Jurkat, Clone E6-1 (cell line): ENCODE measurements around the gene CASK.

Source experiments
- DNase-seq: peaks from one replicate; pipeline ENCODE4 v3.0.0-alpha.2; 2011; ENCODE audit warnings: low read depth, low spot score
- H3K4me3 ChIP-seq: 2 replicates; pipeline ENCODE4 v1.5.1; 2011; ENCODE audit warnings: mild to moderate bottlenecking, low read length, control low read depth, moderate library complexity

CASK gene

DNA sequence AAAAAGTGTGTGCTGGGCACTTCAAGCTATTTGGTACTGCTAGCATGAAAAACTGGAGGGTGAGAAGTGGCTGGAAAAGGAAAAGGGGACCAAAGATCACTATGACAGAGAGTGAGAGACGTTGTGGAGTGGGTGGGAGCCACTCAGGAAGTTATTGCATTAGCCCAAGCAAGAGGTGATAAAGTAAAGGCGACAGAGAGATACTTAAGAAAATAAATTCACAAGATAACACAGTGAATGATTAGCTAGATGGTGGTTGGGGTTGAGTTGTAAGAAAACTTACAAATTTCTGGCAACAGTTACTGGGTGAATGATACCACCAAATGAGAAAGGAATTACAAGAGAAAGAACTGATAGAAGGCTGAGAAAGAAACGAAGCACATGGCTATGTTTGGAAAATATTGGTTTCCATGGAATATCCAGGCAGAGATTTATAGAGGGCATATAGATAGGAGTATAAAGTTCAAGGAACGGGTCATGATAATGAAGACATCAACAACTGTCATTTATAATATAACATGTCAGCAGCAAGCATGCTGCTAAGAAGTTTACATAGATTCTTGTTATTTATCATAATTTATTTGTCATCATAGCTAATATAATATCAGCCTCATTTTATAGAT lies 60.7 kb downstream of the CASK start:
- H3K4me3 ChIP-seq, result no peak overlapping the region
- no peak for DNase-seq

DNA sequence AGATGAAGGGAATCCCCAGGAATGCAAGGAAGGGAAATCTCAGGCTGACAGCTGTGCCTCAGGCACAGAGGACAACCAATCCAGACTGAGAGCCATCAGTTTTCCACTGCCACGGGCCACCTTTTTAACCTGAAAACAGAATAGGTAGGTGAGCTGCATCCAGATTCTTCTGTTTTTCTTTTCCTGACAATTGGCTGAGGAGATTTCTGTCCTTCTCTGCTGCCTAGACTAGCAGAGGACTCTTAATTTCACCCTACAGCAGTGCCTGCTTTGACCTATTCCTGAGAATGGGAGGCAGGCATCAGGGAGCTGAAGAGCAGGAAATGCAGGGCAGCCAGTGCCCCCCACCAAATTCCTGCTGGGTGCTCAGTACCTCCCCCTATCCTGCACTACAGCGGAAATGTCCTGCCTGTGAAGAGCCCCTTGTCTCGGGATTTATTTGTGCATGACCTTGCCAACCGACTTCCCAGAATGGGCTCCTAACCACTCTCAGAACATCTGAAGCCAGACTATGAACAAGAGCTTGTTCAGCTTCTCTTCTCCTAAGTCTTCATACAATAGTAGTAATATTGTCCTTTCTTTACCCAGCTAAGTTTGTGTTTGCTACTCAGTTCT lies 65.1 kb downstream of the CASK start:
- H3K4me3 ChIP-seq, result no peak overlapping the region
- no peak for DNase-seq

DNA sequence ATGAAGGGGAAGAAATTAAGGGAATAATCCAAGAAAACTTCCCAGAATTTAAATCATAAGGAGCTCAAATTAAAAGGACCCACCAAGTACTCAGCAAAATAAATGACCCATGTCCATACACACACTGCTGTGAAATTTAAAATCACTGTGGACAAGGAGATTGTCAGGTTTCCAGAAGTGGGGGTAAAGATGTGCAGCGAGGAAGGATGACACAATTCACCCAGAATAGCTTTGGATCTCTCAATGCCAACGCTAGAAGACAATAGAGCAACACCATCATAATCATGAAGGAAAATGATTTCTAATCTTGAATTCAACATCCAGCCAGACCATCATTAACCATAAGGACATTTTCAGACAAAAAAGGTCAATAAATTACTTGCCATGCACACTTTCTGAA lies 65.7 kb downstream of the CASK start:
- H3K4me3 ChIP-seq, result no peak overlapping the region

DNA sequence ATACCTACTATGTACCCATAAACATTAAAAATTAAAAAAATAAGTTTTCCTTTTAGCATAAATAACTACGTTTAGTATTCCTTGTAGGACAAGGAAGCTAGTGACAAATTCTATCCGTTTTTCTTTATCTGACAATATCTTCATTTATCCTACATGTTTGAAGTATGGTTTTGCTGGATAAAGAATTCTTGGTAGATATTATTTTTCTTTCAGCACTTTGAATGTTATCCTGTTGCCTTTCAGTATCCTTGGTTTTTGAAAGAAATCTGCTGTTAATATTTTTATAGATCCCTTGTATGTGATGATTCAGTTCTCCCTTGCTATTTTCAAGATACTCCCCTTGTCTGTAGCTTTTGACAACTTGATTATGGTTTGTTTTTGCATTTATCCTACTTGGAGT lies 76.6 kb downstream of the CASK start:
- no peak for DNase-seq

More for the DNA sequence above, 65.7 kb downstream of the CASK start:
- DNase-seq, result no peak

DNA sequence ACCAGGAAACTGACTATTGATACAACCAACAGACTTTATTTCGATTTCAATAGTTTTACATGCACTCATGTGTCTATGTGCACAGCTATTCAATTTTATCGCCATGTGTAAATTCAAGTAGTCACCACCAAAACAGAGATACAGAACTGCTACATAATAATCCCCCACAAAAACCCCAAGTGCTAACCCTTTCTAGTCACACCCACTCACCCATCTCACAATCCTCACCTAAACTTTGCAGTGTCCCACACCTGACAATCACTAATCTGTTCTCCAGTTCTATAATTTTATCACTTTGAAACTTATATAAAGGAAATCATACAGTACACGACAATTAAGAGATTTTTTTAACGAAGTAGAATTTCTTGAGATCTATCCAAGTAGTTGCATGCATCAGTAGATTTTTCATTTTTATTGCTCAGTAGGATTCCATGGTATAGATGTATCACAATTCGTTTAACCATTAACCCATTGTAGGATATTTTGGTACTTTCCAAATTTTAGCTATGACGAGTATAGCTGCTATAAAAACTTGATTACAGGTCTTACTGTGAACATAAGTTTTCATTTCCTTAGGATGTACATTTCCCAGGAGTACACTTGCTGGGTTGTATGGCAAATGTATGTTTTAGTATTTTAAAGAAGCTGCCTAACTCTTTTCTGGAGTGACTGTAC lies 85.9 kb downstream of the CASK start:
- DNase-seq, result no peak
- H3K4me3 ChIP-seq, result no peak overlapping the region

More for the DNA sequence above, 76.6 kb downstream of the CASK start:
- H3K4me3 ChIP-seq, result no peak overlapping the region

DNA sequence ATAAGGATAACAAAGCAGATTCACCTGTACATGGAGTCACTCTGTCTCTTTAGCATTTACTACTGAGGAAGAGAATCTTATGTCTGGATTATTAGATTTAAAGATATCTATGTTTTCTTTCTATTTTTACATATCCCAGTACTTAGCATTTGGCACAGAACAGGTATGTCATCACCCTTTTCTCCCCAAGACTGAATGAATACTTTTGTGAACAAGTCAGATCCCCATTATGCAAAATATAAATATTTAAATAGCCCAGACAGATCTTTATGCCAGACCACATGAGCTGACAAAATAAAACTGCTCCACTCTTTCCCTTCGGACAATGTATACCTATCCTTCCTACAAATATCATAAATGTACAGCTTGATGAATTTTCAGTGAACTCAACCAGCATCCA lies 94.5 kb downstream of the CASK start:
- H3K4me3 ChIP-seq, result no peak overlapping the region

DNA sequence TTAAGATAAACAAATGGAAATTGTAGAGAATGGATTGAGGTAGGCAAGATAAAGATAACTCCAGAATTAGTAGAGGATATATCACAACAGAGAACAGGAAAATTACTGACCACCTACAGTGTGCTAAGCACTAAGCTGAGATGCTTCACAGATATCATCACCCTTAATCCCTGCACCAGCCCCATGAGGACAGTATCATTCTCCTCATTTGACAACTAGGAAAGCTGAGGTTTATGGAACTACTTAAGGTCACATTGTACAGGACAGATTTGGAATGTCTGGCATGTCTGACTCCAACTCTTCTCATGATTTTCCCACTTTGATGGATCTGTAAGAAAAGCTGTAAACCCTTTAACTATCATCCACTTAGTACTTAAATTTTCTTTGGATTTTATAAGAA lies 95.5 kb downstream of the CASK start:
- DNase-seq, result no peak
- H3K4me3 ChIP-seq, result no peak overlapping the region

More for the DNA sequence above, 94.5 kb downstream of the CASK start:
- no peak for DNase-seq

DNA sequence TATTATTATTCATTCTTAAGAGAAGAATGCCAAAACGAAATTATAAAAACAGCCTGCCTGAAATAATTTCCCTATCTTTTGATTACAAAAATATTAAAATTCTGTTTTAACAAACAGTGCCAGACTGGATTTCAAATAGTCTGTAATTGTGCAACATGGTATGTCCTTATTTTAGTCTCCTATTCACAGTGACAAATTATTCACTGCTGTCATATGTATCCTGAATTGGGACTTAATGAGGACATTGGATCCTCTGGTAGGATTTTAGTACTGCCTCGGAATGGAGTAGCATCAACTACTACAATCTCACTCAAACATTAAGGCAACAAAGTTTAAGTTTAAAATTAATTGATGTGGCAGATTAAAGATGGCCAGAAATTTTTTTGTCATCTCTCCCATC lies 97.6 kb downstream of the CASK start:
- no peak for DNase-seq
- H3K4me3 ChIP-seq, result no peak overlapping the region

DNA sequence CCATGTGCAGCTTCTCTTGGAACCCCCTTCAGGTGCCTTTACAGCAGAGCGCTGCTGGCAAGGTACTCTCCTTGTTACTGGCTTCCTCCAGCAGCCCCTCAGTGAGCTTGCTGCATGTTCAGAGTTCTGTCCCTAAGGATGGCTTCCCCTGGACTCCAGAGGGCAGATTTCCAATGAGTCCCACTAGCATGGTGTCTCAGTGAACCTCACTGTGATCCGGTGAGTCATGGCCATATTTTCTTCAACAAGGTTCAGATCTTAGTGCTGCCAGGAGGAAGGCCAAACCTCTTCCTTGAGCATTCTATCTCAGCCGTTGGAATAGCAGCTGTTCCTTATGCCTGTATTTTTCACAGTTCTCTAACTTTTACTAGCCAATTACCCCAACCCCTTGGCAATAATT lies 98.8 kb downstream of the CASK start:
- no peak overlapping the region for H3K4me3 ChIP-seq
- no peak for DNase-seq

DNA sequence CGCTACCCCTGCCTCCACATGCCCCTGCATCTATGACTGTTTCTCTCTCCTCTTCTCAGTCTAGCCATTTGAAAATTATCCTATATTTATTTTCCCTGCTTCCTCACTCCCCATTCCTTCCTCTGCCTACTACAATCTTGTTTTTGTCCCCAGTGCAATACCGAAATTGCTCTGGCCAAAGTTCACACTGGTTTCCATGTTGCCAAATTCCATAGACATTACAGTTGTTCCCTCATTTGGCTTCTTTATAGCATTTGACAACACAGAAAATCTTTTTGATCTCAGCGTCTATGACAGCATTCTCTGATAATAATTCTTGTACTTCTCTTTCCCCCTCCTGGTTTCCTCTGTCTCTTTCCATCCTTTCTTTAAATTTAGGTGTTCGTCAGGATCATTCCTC lies 100.0 kb downstream of the CASK start:
- no peak overlapping the region for H3K4me3 ChIP-seq
- no peak for DNase-seq

DNA sequence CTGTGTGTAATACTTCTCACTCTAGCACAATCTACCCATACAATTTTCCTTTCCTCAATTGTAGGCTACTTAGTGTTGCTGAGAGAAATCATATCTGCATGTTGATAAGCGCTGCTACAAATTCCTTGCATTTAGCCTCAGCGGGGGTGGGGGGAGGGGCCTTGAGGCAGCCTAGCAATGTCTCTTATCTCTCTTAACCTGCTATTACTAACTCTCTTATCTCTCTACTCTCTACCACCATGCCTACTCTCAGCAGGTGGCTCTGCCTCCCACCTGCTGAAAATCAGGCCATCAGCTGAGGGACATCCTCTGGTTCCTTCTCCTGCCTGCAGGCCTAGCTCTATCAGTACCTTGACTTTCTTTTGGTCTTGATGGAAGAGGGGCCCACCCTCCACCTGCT lies 100.5 kb downstream of the CASK start:
- no peak overlapping the region for H3K4me3 ChIP-seq
- DNase-seq, result no peak

DNA sequence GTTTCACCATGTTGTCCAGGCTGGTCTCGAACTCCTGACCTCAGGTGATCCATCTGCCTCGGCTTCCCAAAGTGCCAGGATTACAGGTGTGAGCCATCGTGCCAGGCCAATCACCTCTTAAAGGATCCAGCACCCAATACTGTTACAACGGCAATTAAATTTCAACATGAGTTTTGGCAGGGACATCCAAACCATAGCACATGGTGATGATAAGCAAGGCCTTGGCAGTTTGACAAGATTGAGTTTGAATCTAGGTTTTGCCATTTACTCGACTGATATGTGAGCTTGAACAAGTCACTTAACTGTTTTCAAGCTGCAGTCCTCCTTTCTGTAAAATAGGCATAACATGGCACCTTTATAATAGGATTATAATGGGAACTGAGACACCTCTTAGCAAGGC lies 115.3 kb downstream of the CASK start:
- H3K4me3 ChIP-seq, result no peak overlapping the region
- DNase-seq, result no peak

DNA sequence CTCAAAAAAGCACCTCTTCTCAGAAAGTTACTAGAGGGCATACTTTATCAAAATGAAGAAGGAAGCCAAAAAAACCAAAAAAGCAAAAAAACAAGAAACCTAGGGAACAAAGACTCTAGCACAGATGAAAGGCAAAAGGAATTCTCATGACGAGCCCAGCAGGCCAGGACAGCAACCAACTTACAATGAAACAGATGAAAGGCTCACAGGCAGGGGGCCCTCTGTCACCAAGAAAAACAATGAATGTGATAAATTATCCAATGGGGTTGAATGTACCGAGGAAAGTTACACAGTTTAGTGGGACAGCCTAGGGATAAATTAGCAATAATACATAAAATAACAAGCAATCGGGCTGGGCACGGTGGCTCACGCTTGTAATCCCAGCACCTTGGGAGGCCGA lies 120.4 kb downstream of the CASK start:
- H3K4me3 ChIP-seq, result no peak overlapping the region
- no peak for DNase-seq

DNA sequence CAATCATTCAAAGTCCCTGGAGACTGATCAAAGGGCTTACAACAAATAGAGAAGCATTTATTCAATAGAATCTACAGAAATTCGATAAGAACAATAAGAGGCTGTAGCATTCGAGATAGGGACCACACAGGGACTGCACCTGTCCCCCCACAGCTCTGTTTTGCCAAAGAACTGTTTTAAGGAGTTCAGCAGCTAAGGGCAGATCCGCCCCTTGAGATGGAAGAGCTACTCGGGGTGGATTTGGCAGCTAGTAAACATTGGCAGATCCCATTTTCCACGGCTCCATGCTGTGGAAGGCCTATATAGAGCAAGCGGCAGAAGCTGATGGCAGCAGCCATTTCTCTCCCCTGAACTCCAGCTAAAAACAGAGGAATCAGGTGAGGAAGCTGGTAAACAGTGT lies 123.7 kb downstream of the CASK start:
- H3K4me3 ChIP-seq, result no peak overlapping the region
- DNase-seq, result no peak

DNA sequence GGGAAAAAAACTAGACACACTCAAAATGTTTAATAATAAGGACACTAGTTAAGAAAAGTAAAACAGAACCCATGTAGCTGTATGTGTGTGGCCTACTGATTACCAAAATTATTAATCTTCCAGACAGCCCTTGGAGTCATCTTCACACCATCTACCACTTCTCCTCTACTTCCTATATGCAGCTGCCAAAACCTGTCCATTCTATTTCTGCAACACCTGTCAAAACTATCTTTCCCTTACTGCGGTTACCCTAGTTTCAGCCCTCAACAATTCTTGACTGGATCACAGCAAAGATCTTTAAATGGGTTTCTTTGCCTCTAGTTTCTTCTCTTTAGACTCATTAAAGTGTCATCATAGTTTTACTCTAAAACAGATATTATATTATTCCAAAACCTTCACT lies 126.8 kb downstream of the CASK start:
- no peak for DNase-seq
- no peak overlapping the region for H3K4me3 ChIP-seq

DNA sequence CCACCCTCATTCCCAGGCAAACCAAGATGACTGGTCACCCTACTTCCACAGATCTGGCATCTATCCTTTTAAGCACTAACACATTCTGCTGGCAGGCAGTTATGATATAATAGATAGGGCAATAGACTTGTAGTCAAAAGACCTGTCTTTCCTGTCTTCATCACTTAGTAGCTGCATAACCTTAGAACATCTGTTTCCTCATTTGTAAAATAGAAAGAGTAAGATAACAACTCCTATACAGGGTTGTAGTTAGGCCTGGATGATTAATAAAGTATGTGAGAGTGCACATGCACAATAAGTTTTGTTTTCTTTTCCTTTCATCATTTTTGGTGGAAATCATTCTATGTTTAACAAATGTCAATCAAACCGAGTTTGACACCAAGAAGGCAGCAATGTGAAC lies 127.3 kb downstream of the CASK start:
- DNase-seq, result no peak
- no peak overlapping the region for H3K4me3 ChIP-seq

DNA sequence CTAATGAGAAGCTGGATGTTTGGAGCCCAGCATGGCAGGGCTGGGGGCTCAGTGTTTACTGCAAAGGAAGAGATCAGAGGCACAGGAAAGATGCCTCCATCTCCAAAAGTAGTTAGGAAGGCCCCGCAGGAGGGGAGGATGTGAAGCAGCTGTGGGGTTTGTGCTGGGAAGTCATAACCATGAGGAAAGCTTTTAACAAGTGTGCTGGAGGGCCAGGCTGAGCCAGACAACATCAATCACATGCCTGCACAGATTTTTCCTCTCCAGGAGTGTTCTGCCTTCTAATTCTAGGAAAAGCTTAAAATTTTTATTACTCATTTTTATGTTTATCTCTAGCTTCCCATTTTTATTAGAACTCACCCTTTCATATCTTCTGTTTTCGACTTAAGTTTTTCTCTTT lies 134.0 kb downstream of the CASK start:
- H3K4me3 ChIP-seq, result no peak overlapping the region
- no peak for DNase-seq

DNA sequence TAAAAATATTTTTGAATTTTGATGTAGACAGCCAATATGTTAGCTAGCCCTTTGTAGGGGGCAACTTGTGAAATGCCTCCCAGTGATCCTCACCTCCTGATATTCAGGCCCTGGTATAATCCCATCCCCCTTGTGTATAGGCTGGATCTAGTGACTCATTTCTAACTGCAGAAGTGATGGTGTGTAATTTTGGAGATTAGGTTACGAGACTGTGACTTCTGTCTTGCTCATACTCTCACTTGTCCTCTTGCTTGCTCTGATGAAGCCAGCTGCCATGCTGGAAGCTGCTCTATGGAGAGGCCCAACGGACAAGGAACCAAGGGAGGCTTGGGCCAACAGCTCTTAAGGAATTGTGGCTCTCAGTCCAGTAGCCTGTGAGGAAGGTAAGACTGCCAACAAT lies 137.7 kb downstream of the CASK start:
- H3K4me3 ChIP-seq, result no peak overlapping the region
- no peak for DNase-seq

DNA sequence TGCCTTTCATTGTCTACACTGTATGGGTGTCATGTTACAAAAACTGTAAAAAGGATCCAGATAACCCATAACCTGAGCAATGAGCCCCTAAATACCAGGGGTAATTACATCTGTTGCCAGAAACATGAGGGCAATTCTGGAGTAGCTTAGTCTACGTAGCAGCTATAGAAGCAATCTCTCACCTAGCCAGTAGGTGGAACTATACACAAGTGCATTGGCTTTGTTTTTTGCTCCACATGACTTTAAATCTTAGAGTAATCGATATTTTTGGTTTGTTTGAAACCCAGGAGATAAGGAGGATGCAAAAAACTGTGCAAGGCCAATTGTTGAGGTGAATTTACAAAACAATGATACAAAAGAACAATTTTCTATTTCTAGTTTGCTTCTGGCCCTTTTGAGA lies 141.9 kb downstream of the CASK start:
- peak; percentile 42 for DNase-seq
- no peak overlapping the region for H3K4me3 ChIP-seq

DNA sequence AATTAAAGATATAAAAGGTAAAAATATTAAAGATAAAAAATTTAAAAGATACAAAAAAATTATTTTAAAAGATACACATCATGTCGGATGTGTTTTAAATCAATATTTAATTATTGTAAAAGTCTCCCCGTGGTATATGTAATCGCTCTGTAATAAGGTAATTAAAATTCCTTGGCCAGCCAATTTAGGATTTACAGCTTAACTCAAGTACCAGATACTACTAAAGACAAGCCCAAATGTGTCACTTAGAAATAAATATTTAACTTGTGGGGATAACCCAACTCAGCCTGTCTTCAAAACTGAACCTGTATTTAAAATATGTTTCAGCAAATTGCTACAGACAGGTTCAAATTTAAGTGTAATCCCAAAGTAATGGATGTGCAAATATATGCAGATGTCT lies 143.4 kb downstream of the CASK start:
- DNase-seq, result no peak
- H3K4me3 ChIP-seq, result no peak overlapping the region

DNA sequence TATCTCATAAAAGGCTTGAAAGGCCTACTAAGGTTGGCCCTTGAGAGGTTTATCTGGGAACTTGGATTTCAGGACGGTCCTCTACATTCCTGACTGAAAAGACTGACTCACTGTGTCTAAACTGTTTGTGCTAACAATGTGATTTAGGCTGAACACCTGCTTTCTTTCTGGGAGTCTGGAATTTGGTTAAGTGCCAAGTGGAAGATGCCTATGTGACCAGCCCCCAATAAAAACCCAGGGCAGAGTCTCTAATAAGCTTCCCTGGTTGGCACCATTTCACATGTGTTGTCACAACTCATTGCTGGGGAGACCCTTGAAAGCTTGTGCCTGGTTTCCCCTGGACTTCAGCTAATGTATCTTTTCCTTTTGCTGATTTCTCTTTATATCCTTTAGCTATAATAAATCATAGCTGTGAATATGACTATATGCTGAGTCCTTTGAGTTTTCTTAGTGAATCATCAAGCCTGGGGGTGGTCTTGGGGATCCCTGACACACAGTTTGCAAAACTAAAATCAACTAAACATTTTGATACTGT lies 144.3 kb downstream of the CASK start:
- no peak for DNase-seq
- no peak overlapping the region for H3K4me3 ChIP-seq
